GM10266 (cell line): ENCODE measurements around the gene CHRNB1.

Source experiments
- DNase-seq: peaks from one replicate; pipeline ENCODE4 v3.0.0; 2012; ENCODE audit errors: extremely low spot score
- CTCF ChIP-seq: IDR thresholded peaks from 2 replicates; pipeline ENCODE4 v1.5.1; 2012; ENCODE audit warnings: mild to moderate bottlenecking, low read depth; ENCODE audit not compliant: control insufficient read depth, insufficient read depth; ENCODE audit errors: missing control alignments

CHRNB1 gene

GRCh38 chr17:7493941-7494340 lies 49.1 kb downstream of the CHRNB1 start:
- no peak for DNase-seq

GRCh38 chr17:7495906-7496434 lies 51.1 kb downstream of the CHRNB1 start:
- DNase-seq: no peak
- TF ChIP-seq CTCF: no peak

More at GRCh38 chr17:7493941-7494340, 49.1 kb downstream of the CHRNB1 start:
- no peak for TF ChIP-seq CTCF

GRCh38 chr17:7496470-7497183 lies 51.8 kb downstream of the CHRNB1 start:
- no peak for DNase-seq
- no peak for TF ChIP-seq CTCF

- no peak for TF ChIP-seq CTCF
- DNase-seq: no peak
These were observed 52.4 kb downstream of the CHRNB1 start for GRCh38 chr17:7497228-7497627.

GRCh38 chr17:7497636-7498035 lies 52.8 kb downstream of the CHRNB1 start:
- no peak for DNase-seq
- TF ChIP-seq CTCF: no peak

- no peak for TF ChIP-seq CTCF
- DNase-seq: no peak
These were observed 54.3 kb downstream of the CHRNB1 start for GRCh38 chr17:7499161-7499560.

GRCh38 chr17:7501729-7502128 lies 56.9 kb downstream of the CHRNB1 start:
- no peak for DNase-seq
- no peak for TF ChIP-seq CTCF
